ENCODE measurements around the gene CYB5B. TPM values are rescaled to one million over a fixed set of nuclear protein-coding genes. Genes with fewer than 3 reads are reported as not detected.

CYB5B gene
- total and polyA plus RNA-seq, 7 donors: 42.1 to 92.8 (median 54.5) TPM

DNA sequence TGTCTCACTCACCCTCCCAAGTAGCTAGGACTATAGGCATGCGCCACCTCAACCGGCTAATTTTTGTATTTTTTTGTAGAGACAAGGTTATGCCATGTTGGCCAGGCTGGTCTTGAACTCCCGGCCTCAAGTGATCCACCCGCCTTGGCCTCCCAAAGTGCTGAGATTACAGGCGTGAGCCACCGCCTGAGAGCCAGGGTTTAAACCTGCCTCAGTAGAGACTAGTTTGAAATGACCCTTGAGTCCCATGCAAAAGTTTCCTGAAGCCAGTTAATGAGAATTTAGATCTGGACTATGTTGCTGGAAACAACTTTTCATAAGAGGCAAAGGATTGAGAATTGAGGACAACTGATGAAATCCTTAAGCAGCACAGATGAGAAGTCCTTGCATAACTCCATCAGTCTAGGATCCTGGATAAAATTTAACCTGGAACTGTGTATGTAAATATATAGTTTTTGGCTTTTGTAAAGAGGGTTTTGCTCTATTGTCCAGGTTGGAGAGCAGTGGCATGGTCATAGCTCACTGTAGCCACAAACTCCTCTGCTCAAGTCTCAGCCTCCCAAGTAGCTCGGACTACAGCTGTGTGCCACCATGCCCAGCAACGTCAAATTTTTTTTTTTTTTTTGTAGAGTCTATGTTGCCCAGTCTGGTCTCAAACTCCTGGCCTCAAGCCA is 43.2 kb downstream of the CYB5B start:
- Histone ChIP-seq H3K27me3 (ENCODE audit: insufficient read depth in 3 of 3, low read length in 2 of 3) (no peaks in the 10 kb centered on the region), H3K4me3 (no peak overlapping the region), H3K27ac (no peak overlapping the region), H3K4me1 (peaks cover 6% of the 10 kb centered on the region), H3K36me3 (ENCODE audit: insufficient read depth in 1 of 2, low read depth in 1 of 2) (peaks cover 0 to 19% of the 10 kb centered on the region in 2 donors), H3K9me3 (no peaks in the 10 kb centered on the region)
- 78 to 85% (median 84%) methylated on average over 8 of the region's 8 CpGs for WGBS, 3 donors
- TF ChIP-seq, protein P1, sequence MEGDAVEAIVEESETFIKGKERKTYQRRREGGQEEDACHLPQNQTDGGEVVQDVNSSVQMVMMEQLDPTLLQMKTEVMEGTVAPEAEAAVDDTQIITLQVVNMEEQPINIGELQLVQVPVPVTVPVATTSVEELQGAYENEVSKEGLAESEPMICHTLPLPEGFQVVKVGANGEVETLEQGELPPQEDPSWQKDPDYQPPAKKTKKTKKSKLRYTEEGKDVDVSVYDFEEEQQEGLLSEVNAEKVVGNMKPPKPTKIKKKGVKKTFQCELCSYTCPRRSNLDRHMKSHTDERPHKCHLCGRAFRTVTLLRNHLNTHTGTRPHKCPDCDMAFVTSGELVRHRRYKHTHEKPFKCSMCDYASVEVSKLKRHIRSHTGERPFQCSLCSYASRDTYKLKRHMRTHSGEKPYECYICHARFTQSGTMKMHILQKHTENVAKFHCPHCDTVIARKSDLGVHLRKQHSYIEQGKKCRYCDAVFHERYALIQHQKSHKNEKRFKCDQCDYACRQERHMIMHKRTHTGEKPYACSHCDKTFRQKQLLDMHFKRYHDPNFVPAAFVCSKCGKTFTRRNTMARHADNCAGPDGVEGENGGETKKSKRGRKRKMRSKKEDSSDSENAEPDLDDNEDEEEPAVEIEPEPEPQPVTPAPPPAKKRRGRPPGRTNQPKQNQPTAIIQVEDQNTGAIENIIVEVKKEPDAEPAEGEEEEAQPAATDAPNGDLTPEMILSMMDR (IDR thresholded peaks at IDR 0.05): no peak
- intact Hi-C loops (cut with DNase I): no loop called here
- no peak for DNase-seq
- no peak for ATAC-seq

DNA sequence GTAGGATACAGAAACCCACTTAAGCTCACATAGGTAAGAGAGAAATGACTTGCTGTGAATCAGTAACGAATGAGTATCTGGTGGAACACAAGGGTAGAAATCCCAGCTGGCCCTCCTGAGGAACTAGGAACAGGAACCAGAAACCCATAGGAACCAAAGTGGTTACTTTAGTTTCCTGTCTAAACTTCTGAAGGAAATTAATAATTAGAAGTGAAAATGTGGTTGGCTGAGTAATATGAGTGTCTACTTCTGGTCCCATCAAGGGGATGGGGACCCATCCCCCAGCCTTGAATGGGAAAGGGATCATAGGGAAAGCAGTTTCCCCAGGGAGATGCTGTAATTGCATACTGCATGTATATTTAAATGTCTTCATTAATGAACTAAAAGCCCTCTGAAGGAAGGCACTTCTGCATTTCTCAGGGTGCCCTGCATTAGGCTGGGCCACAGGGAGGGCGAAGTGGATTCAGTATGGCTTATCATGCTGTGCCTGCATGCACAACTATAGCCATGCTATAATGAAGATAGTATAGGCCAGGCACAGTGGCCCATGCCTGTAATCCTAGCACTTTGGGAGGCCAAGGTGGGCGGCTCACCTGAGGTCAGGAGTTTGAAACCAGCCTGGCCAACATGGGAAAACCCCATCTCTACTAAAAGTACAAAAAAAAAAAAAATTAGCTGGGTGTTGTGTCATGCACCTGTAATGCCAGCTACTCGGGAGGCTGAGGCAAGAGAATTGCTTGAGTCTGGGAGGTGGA is 45.6 kb downstream of the CYB5B start:
- TF ChIP-seq, protein P1 (IDR thresholded peaks at IDR 0.05): no peak
- intact Hi-C loops (cut with DNase I): no loop called here
- Histone ChIP-seq H3K36me3 (ENCODE audit: insufficient read depth in 1 of 2, low read depth in 1 of 2) (peaks cover 0 to 2% of the 10 kb centered on the region in 2 donors), H3K4me3 (no peak overlapping the region), H3K27me3 (ENCODE audit: insufficient read depth in 3 of 3, low read length in 2 of 3) (no peaks in the 10 kb centered on the region), H3K4me1 (peaks cover under 1% of the 10 kb centered on the region), H3K27ac (no peak overlapping the region), H3K9me3 (no peaks in the 10 kb centered on the region)
- DNase-seq (no peak), ATAC-seq (no peak)
- 81 to 86% (median 82%) methylated on average over 4 of the region's 4 CpGs for WGBS, 3 donors

DNA sequence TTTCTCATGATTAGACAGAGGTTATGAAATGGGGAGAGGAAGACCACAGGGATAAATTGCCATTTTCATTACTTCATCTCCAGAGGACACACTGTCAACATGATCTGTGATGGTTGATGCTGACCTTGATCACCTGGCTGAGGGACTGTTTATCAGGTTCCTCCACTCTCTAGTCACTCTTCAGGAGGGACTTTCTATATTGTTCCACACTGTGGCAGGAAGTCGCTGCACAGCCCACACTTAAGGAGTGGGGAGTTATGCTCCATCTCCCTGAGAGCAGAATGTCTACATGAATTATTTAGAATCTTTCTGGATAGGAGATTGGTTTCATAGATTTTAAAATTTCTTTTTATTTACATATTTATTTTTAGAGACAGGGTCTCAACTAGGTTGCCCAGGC is 46.7 kb downstream of the CYB5B start:
- H3K27ac ChIP-seq: no peak overlapping the region
- no peak overlapping the region for H3K4me3 ChIP-seq
- no peaks in the 10 kb centered on the region for H3K4me1 ChIP-seq
- H3K9me3 ChIP-seq: no peaks in the 10 kb centered on the region
- no peaks in the 10 kb centered on the region for H3K27me3 ChIP-seq (ENCODE audit: insufficient read depth in 3 of 3, low read length in 2 of 3)
- intact Hi-C loops (cut with DNase I): no loop called here
- TF ChIP-seq, protein P1 (IDR thresholded peaks at IDR 0.05): no peak
- ATAC-seq (no peak), DNase-seq (no peak)
- 94 to 100% (median 94%) methylated on average over 1 of the region's 1 CpG for WGBS, 3 donors
- no peaks in the 10 kb centered on the region for H3K36me3 ChIP-seq (ENCODE audit: insufficient read depth in 1 of 2, low read depth in 1 of 2)

DNA sequence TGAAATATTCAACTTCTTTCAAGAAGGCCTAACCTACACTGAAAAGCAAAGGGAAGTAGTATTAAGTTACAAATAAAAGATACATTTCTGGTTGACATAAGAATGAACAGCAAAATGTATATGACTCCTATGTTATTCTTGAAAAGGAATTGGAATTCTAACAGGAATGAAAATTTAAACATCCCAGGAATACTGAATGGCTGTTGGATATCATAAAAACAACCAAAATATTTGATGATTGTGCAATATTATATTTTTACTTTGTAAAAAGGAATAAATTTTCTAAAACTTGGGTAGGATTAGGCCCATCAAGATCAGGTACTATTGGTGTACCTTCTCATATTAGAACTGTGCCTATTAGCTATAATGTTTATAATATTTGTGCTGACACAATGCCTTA is 50.0 kb downstream of the CYB5B start:
- no peak for ATAC-seq
- DNase-seq: no peak
- Histone ChIP-seq H3K36me3 (ENCODE audit: insufficient read depth in 1 of 2, low read depth in 1 of 2) (no peaks in the 10 kb centered on the region), H3K27ac (no peak overlapping the region), H3K4me3 (no peak overlapping the region), H3K9me3 (no peaks in the 10 kb centered on the region), H3K4me1 (no peaks in the 10 kb centered on the region), H3K27me3 (ENCODE audit: insufficient read depth in 3 of 3, low read length in 2 of 3) (no peaks in the 10 kb centered on the region)
- TF ChIP-seq, protein P1 (IDR thresholded peaks at IDR 0.05): no peak
- intact Hi-C loops (cut with DNase I): no loop called here
